Measurements from ENCODE around the gene UNC79. TPM values are rescaled to one million over a fixed set of nuclear protein-coding genes. Genes with fewer than 3 reads are reported as not detected.

The UNC79 gene
- total and polyA plus RNA-seq, 2 donors (not counting 3 experiments of a cell fraction or from before 2014, with no cell fraction given) = not detected

GRCh38 chr14:93533842-93534241 is 103.1 kb downstream of the UNC79 start:
- Histone ChIP-seq H3K9me3 (replicated peaks; ENCODE audit: control insufficient read depth, insufficient read depth, low read length) (no peaks in the 10 kb centered on the region), H3K4me1 (ENCODE audit: control insufficient read depth, extremely low read depth, insufficient read depth, low read length) (no peaks in the 10 kb centered on the region), H4K20me1 (replicated peaks; ENCODE audit: control insufficient read depth, extremely low read depth, insufficient read depth, low read length) (no peaks in the 10 kb centered on the region), H3K36me3 (ENCODE audit: control insufficient read depth in 2 of 2, extremely low read depth in 1 of 2, insufficient read depth in 2 of 2, low read length in 2 of 2) (no peaks in the 10 kb centered on the region), H3K79me2 (ENCODE audit: control insufficient read depth, insufficient read depth, low read length) (no peaks in the 10 kb centered on the region), H3K9ac (replicated peaks; ENCODE audit: extremely low read depth, insufficient read depth, low read length) (no peak overlapping the region), H3K4me3 (replicated peaks in 1 of 3; ENCODE audit: insufficient read depth in 1 of 3, low read depth in 1 of 3, low read length in 3 of 3) (no peak overlapping the region), H3K27ac (ENCODE audit: insufficient read depth, low read depth, low read length) (no peak overlapping the region), H3K4me2 (ENCODE audit: insufficient read depth, low read length) (no peak overlapping the region), H3K27me3 (ENCODE audit: control insufficient read depth in 2 of 2, insufficient read depth in 2 of 2, low read length in 2 of 2) (no peaks in the 10 kb centered on the region), H2AFZ (ENCODE audit: low read depth, low read length) (no peak overlapping the region), H3K9me1 (replicated peaks; ENCODE audit: control insufficient read depth, extremely low read depth, insufficient read depth, low read length) (no peaks in the 10 kb centered on the region)
- intact Hi-C loops (cut with micrococcal nuclease) (no loop called here), dilution Hi-C loops (cut with MboI; ENCODE audit: extremely low pct_ligation_motif_present, low sequenced_read_pairs) (no loop called here)
- BruUV-seq (replicated peaks) = no TSS peak
- ChIA-PET POLR2A (no interaction called here), CTCF (no interaction called here)
- FAIRE-seq (no peak), DNase-seq (ENCODE audit: low read depth, low spot score) (no peak)
- no peak for TF ChIP-seq CTCF (IDR thresholded peaks at IDR 0.05; ENCODE audit: extremely low read depth in 1 of 2, insufficient read depth in 1 of 2, low read depth in 1 of 2, low read length in 2 of 2)
- TF ChIP-seq JUN (IDR thresholded peaks at IDR 0.05; ENCODE audit: borderline replicate concordance, insufficient read depth, insufficient read length, low read depth) = no peak
- TF ChIP-seq GATA2 (IDR thresholded peaks at IDR 0.05; ENCODE audit: insufficient read depth, insufficient read length, low read depth, low read length) = no peak
- no peak for TF ChIP-seq MYC (IDR thresholded peaks at IDR 0.05; ENCODE audit: low read depth, low read length)
- TF ChIP-seq EZH2 (IDR thresholded peaks at IDR 0.05; ENCODE audit: borderline replicate concordance, low read depth, low read length, severe bottlenecking) = no peak
- TF ChIP-seq FOS (IDR thresholded peaks at IDR 0.05; ENCODE audit: borderline replicate concordance, insufficient read depth, low read length) = no peak
- TF ChIP-seq MAX (IDR thresholded peaks at IDR 0.05; ENCODE audit: insufficient read depth, insufficient read length) = no peak

Measured in endothelial cell of umbilical vein (primary cell).